ENCODE data around the gene PFKL. TPM values are rescaled to one million over a fixed set of nuclear protein-coding genes. Genes with fewer than 3 reads are reported as not detected.

The PFKL gene
- 263 and 312 TPM in 2 replicates for total RNA-seq

GRCh38 chr21:44299458-44300261 is at the start of gene PFKL:
Gene PFKL (plus strand): TSS chr21:44300053. CDS start chr21:44300106, 53 bp downstream.

GRCh38 chr21:44261675-44262295 is 38.1 kb upstream of the PFKL start, which contains the start of gene DNMT3L:
Gene DNMT3L (minus strand): TSS chr21:44261897. CDS start chr21:44261259, 638 bp downstream.

GRCh38 chr21:44285138-44285992 is 14.5 kb upstream of the PFKL start, which contains the start of gene AIRE:
Gene AIRE (plus strand): TSS chr21:44285876. CDS start chr21:44286007, 131 bp downstream.

GRCh38 chr21:44338971-44339910 is 39.4 kb downstream of the PFKL start, which contains the start of gene CFAP410:
Gene CFAP410 (minus strand): TSS chr21:44339390. CDS start chr21:44339194, 196 bp downstream.

GRCh38 chr21:44353191-44353970 is 53.5 kb downstream of the PFKL start, which contains the start of gene TRPM2:
Gene TRPM2 (plus strand): TSS chr21:44353621. CDS start chr21:44353701, 80 bp downstream.

Other genes starting within 250 kb of the PFKL start
- 4.8 and 6.7 TPM in 2 replicates for gene PWP2, start 192.7 kb upstream of the PFKL start, total RNA-seq
- gene GATD3, start 166.4 kb upstream of the PFKL start, total RNA-seq = 8.5 and 17.8 TPM in 2 replicates
- gene ICOSLG, start 59.1 kb upstream of the PFKL start, total RNA-seq = under 0.01 and 0.46 TPM in 2 replicates
- not detected in 2 replicates for gene DNMT3L, start 38.2 kb upstream of the PFKL start, total RNA-seq
- gene AIRE, start 14.2 kb upstream of the PFKL start, total RNA-seq = under 0.01 and 0.05 TPM in 2 replicates
- gene CFAP410, start 39.3 kb downstream of the PFKL start, total RNA-seq = 6.2 and 6.9 TPM in 2 replicates
- under 0.01 TPM in 1 of 2 replicates, not detected in the other for gene TRPM2, start 53.6 kb downstream of the PFKL start, total RNA-seq
- 0.78 and 0.89 TPM in 2 replicates for gene LRRC3, start 155.5 kb downstream of the PFKL start, total RNA-seq
- gene KRTAP10-1, start 240.1 kb downstream of the PFKL start, total RNA-seq = not detected in 2 replicates